Endodermal cell (in vitro differentiated cells): ENCODE data around the gene SEPTIN11. TPM values are rescaled to one million over a fixed set of nuclear protein-coding genes. Genes with fewer than 3 reads are reported as not detected.

Experiments used
- DNase-seq: peaks from one replicate; pipeline ENCODE4 v3.0.0-alpha.2; 2017
- H3K27ac ChIP-seq: 2 replicates; pipeline ENCODE4 v1.5.1; 2013; ENCODE audit warnings: mild to moderate bottlenecking, low read depth, low read length, moderate library complexity
- H3K27me3 ChIP-seq: 2 replicates; pipeline ENCODE4 v1.6.1; 2013; ENCODE audit warnings: mild to moderate bottlenecking, low read length, moderate library complexity; ENCODE audit not compliant: insufficient read depth, control insufficient read depth, poor library complexity, severe bottlenecking
- H3K36me3 ChIP-seq: 2 replicates; pipeline ENCODE4 v1.7.0; 2013; ENCODE audit warnings: mild to moderate bottlenecking, low read length, moderate library complexity; ENCODE audit not compliant: control insufficient read depth, insufficient read depth
- H3K4me1 ChIP-seq: one replicate; pipeline ENCODE4 v1.7.0; 2013; ENCODE audit warnings: low read length; ENCODE audit not compliant: control insufficient read depth, insufficient read depth
- H3K4me3 ChIP-seq: 2 replicates; pipeline ENCODE4 v1.5.1; 2013; ENCODE audit warnings: mild to moderate bottlenecking, low read length, moderate library complexity
- H3K9ac ChIP-seq: 2 replicates; pipeline ENCODE4 v1.6.1; 2013; ENCODE audit warnings: mild to moderate bottlenecking, low read length, moderate library complexity; ENCODE audit not compliant: poor library complexity, severe bottlenecking; ENCODE audit errors: extremely low read depth
- H3K9me3 ChIP-seq: 2 replicates; pipeline ENCODE4 v1.6.1; 2013; ENCODE audit warnings: mild to moderate bottlenecking, low read length, moderate library complexity; ENCODE audit not compliant: control insufficient read depth
- H3K27ac Mint-ChIP-seq: 2 replicates; pipeline ENCODE4 v1.8.0; 2020; ENCODE audit warnings: mixed read lengths
- H3K27me3 Mint-ChIP-seq: 2 replicates; pipeline ENCODE4 v1.8.0; 2021; ENCODE audit warnings: mild to moderate bottlenecking, mixed read lengths; ENCODE audit not compliant: insufficient read depth
- H3K36me3 Mint-ChIP-seq: 2 replicates; pipeline ENCODE4 v1.8.0; 2020; ENCODE audit warnings: low read depth, mixed read lengths
- H3K4me1 Mint-ChIP-seq: 2 replicates; pipeline ENCODE4 v1.8.0; 2020; ENCODE audit warnings: mixed read lengths
- H3K4me3 Mint-ChIP-seq: 2 replicates; pipeline ENCODE4 v1.8.0; 2020; ENCODE audit warnings: mild to moderate bottlenecking, moderate library complexity, mixed read lengths
- H3K9me3 Mint-ChIP-seq: 2 replicates; pipeline ENCODE4 v1.8.0; 2020; ENCODE audit warnings: mild to moderate bottlenecking, mixed read lengths
- CTCF ChIP-seq: fragments of 200-600 bp; sonication (generic); conservative IDR thresholded peaks from 2 replicates; pipeline ENCODE4 v1.5.0; 2021; ENCODE audit warnings: antibody characterized with exemption, mild to moderate bottlenecking
- WGBS, 2 experiments: methylation state at CpG; one replicate each; pipeline versions ENCODE4 v1.1.5 to v1.1.7; 2013; ENCODE audit warnings: missing lambda C conversion rate in 2 of 2, mixed read lengths in 1 of 2; ENCODE audit not compliant: insufficient coverage in 1 of 2, insufficient read length in 1 of 2; 5-methylcytosine and 5-hydroxymethylcytosine counted together
- total RNA-seq, 2 donors: library from RNA; stranded (reverse); fragmentation: NEBNext Ultra II Directional in 1 of 2; extraction: Animal tissue kit (Norgen Biotek cat#: 25700) in 1 of 2; gene quantifications; 2 replicates in 1 of 2; 3 replicates in 1 of 2; pipeline ENCODE4 v1.2.1, GENCODE V29; 2021

Gene SEPTIN11
- total RNA-seq, 2 donors from 2014 or later: 102 to 116 TPM

DNA sequence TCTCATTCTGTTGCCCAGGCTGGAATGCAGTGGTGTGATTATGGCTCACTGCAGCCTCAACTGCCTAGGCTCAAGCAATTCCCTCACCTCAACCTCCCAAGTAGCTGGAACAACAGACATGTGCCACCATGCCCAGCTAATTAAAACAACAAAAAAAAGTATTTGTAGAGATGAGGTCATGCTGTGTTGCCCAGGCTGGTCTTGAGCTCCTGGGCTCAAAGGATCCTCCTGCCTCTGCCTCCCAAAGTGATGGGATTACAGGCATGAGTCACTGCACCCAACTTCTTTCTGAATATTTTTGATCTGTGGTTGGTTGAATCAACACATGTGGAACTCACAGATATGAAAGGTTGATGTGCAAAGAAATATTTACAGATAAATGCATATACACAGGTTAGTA lies 18.5 kb upstream of the SEPTIN11 start:
- DNase-seq: no peak
- H3K27ac ChIP-seq: no peak overlapping the region
- no peaks in the 10 kb centered on the region for H3K9me3 ChIP-seq
- no peak overlapping the region for H3K9ac ChIP-seq
- Mint-ChIP-seq H3K36me3 (no peaks in the 10 kb centered on the region), H3K4me1 (no peaks in the 10 kb centered on the region), H3K9me3 (no peaks in the 10 kb centered on the region), H3K27ac (no peak overlapping the region), H3K27me3 (peaks cover 3% of the 10 kb centered on the region), H3K4me3 (no peak overlapping the region)
- no peaks in the 10 kb centered on the region for H3K27me3 ChIP-seq
- no peak for TF ChIP-seq CTCF
- H3K4me1 ChIP-seq: no peaks in the 10 kb centered on the region
- H3K4me3 ChIP-seq: no peak overlapping the region
- no peaks in the 10 kb centered on the region for H3K36me3 ChIP-seq

DNA sequence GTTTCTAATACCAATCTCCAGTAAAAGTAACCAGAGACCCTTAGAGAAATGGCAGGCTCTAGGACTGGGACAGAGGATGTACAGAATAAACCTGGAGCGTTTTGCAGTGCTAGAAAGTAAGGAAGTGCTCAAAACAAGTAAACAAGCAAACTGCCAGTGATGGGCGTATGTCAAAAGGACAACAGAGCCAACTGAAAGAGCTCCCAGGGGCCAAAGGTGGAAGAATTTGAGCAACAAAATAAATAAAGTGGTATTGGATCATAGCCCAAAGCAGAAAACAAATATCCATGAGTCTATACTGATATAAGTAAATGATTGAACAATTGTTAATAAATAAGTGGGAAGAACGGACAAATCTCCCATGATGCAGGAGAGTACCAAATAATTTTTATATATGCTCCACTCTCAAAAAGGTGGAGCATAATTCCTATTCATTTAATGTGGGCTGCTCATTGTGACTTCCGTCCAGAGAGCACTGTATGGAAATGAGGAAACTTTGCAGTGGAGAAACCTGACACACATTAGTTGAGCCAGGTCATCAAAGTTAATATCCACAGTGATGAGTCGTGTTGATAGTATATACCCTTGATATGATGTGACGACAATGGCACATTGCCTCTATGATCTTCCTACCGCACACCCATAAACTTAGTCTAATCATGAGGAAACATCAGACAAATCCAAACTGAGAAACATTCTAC lies 17.8 kb upstream of the SEPTIN11 start:
- Mint-ChIP-seq H3K27ac (no peak overlapping the region), H3K36me3 (no peaks in the 10 kb centered on the region), H3K4me1 (no peaks in the 10 kb centered on the region), H3K4me3 (no peak overlapping the region), H3K27me3 (peaks cover 5% of the 10 kb centered on the region), H3K9me3 (no peaks in the 10 kb centered on the region)
- no peaks in the 10 kb centered on the region for H3K9me3 ChIP-seq
- no peaks in the 10 kb centered on the region for H3K27me3 ChIP-seq
- no peak overlapping the region for H3K4me3 ChIP-seq
- no peaks in the 10 kb centered on the region for H3K4me1 ChIP-seq
- TF ChIP-seq CTCF: no peak
- no peak overlapping the region for H3K27ac ChIP-seq
- DNase-seq: no peak
- no peaks in the 10 kb centered on the region for H3K36me3 ChIP-seq
- WGBS, 2 experiments: 90 to 98% methylated on average over 4 to 7 of the region's 7 CpGs
- no peak overlapping the region for H3K9ac ChIP-seq

GRCh38 chr4:76939184-76939583 lies 10.4 kb upstream of the SEPTIN11 start:
- Histone ChIP-seq H3K27me3 (no peaks in the 10 kb centered on the region), H3K4me3 (no peak overlapping the region), H3K9ac (no peak overlapping the region), H3K27ac (no peak overlapping the region), H3K4me1 (no peaks in the 10 kb centered on the region), H3K36me3 (no peaks in the 10 kb centered on the region), H3K9me3 (no peaks in the 10 kb centered on the region)
- no peak for TF ChIP-seq CTCF
- DNase-seq: no peak
- Mint-ChIP-seq H3K27me3 (peaks cover 6% of the 10 kb centered on the region), H3K4me1 (no peaks in the 10 kb centered on the region), H3K9me3 (peaks cover 2% of the 10 kb centered on the region), H3K4me3 (no peak overlapping the region), H3K36me3 (no peaks in the 10 kb centered on the region), H3K27ac (no peak overlapping the region)
- whole genome bisulfite sequencing, 2 experiments: 93% methylated on average over 2 of the region's 2 CpGs; no CpG with 5 or more reads in 1 of the 2 experiments
